NB4 (cell line): ENCODE measurements around the gene DOK7.

Experiments
- POLR2A ChIP-seq: IDR thresholded peaks from 2 replicates; pipeline ENCODE4 v1.6.1; 2011; ENCODE audit warnings: mild to moderate bottlenecking; ENCODE audit not compliant: insufficient read length; ENCODE audit errors: extremely low read depth
- TF ChIP-seq, protein P1 (sequence below): IDR thresholded peaks from one replicate; pipeline ENCODE4 v1.5.1; 2012; ENCODE audit warnings: low read depth, low read length

DNA sequence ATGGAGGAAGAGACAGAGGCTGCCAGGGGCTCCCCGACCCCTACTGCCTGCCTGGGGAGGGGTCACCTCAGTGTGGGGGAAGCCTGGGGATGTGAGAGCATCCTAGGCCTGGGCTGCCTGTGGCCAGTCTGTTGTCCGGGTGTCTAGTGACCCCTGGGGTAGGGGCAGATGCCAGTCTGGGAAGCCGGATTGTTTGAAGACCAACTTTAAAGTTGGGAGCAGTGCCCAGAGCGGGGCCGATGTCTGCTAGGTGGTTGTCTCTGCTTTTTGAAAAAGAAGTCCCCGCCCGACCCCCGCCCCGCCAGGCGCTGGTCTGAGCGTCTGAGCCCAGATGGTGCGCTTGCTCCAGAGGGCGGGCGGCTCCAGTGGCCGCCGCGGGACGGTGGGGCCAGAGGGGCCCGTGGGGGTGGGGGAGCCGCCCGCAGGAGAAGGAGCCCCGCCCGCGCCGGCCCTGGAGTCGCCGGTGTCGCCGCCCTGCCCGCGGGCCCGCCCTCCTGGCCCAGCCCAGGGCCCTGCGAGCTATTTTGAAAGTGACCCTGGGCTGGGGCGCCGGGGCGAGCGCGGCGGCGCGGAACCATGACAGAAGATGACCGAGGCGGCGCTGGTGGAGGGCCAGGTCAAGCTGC is at the start of gene DOK7:
- TF ChIP-seq, protein P1, sequence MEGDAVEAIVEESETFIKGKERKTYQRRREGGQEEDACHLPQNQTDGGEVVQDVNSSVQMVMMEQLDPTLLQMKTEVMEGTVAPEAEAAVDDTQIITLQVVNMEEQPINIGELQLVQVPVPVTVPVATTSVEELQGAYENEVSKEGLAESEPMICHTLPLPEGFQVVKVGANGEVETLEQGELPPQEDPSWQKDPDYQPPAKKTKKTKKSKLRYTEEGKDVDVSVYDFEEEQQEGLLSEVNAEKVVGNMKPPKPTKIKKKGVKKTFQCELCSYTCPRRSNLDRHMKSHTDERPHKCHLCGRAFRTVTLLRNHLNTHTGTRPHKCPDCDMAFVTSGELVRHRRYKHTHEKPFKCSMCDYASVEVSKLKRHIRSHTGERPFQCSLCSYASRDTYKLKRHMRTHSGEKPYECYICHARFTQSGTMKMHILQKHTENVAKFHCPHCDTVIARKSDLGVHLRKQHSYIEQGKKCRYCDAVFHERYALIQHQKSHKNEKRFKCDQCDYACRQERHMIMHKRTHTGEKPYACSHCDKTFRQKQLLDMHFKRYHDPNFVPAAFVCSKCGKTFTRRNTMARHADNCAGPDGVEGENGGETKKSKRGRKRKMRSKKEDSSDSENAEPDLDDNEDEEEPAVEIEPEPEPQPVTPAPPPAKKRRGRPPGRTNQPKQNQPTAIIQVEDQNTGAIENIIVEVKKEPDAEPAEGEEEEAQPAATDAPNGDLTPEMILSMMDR = no peak
- no peak for TF ChIP-seq POLR2A
